Measurements from ENCODE around the gene NOTCH2.

- TF ChIP-seq CTCF (conservative IDR thresholded peaks at IDR 0.05; ENCODE audit: low read depth, low read length): no peak
- TF ChIP-seq EZH2 (IDR thresholded peaks at IDR 0.05; ENCODE audit: borderline replicate concordance, low read depth, low read length, poor library complexity, severe bottlenecking): no peak
Measured at GRCh38 chr1:119902775-119903442, 166.6 kb downstream of the NOTCH2 start.
